H9 (cell line): ENCODE results near the gene MSANTD2. TPM values are rescaled to one million over a fixed set of nuclear protein-coding genes. Genes with fewer than 3 reads are reported as not detected.

Experiments
- DNase-seq: peaks from one replicate; pipeline ENCODE4 v3.0.0-alpha.2; 2017
- H2AFZ ChIP-seq: one replicate; pipeline ENCODE4 v1.6.1; 2013; ENCODE audit warnings: mild to moderate bottlenecking, low read length, control low read depth, moderate library complexity
- H2AK5ac ChIP-seq: 2 replicates; pipeline ENCODE4 v1.6.1; 2013; ENCODE audit warnings: low read length, control low read depth, mixed read lengths; ENCODE audit not compliant: insufficient read length
- H2BK120ac ChIP-seq: one replicate; pipeline ENCODE4 v1.6.1; 2013; ENCODE audit warnings: low read depth, mild to moderate bottlenecking, low read length, control low read depth, inconsistent platforms; ENCODE audit not compliant: poor library complexity, severe bottlenecking
- H2BK12ac ChIP-seq: 2 replicates; pipeline ENCODE4 v1.6.1; 2013; ENCODE audit warnings: low read length, control low read depth, mixed read lengths, low read depth; ENCODE audit not compliant: insufficient read length
- H2BK15ac ChIP-seq: 2 replicates; pipeline ENCODE4 v1.6.1; 2013; ENCODE audit warnings: low read depth, low read length, control low read depth
- H2BK20ac ChIP-seq: one replicate; pipeline ENCODE4 v1.6.1; 2013; ENCODE audit warnings: low read depth, mild to moderate bottlenecking, low read length, control low read depth, inconsistent platforms; ENCODE audit not compliant: poor library complexity, severe bottlenecking
- H2BK5ac ChIP-seq: 2 replicates; pipeline ENCODE4 v1.6.1; 2013; ENCODE audit warnings: low read length, control low read depth, mixed read lengths; ENCODE audit not compliant: insufficient read length
- H3K14ac ChIP-seq: 2 replicates; pipeline ENCODE4 v1.6.1; 2013; ENCODE audit warnings: low read length, control low read depth; ENCODE audit not compliant: insufficient read depth
- H3K18ac ChIP-seq: 2 replicates; pipeline ENCODE4 v1.6.1; 2013; ENCODE audit warnings: low read depth, mild to moderate bottlenecking, mixed read lengths, low read length, control low read depth; ENCODE audit not compliant: insufficient read length
- H3K23ac ChIP-seq: 2 replicates; pipeline ENCODE4 v1.6.1; 2013; ENCODE audit warnings: low read length, control low read depth, mixed read lengths, low read depth; ENCODE audit not compliant: insufficient read length
- H3K23me2 ChIP-seq: 2 replicates; pipeline ENCODE4 v1.6.1; 2013; ENCODE audit warnings: low read depth, mild to moderate bottlenecking, mixed read lengths, low read length, control low read depth; ENCODE audit not compliant: insufficient read length, poor library complexity, severe bottlenecking
- H3K27ac ChIP-seq: 2 replicates; pipeline ENCODE4 v1.5.1; 2013; ENCODE audit warnings: low read length, control low read depth, mixed read lengths, low read depth; ENCODE audit not compliant: insufficient read length
- H3K27me3 ChIP-seq: 2 replicates; pipeline ENCODE4 v1.6.1; 2013; ENCODE audit warnings: low read length, control low read depth, inconsistent platforms; ENCODE audit not compliant: insufficient read depth
- H3K4ac ChIP-seq: 2 replicates; pipeline ENCODE4 v1.6.1; 2013; ENCODE audit warnings: low read depth, mild to moderate bottlenecking, control low read depth, inconsistent platforms, low read length, moderate library complexity
- H3K4me1 ChIP-seq: 2 replicates; pipeline ENCODE4 v1.6.1; 2013; ENCODE audit warnings: low read length, control low read depth, inconsistent platforms; ENCODE audit not compliant: insufficient read depth
- H3K4me2 ChIP-seq: 2 replicates; pipeline ENCODE4 v1.6.1; 2013; ENCODE audit warnings: low read length, control low read depth, mixed read lengths; ENCODE audit not compliant: insufficient read length, insufficient read depth
- H3K56ac ChIP-seq: 2 replicates; pipeline ENCODE4 v1.6.1; 2013; ENCODE audit warnings: low read depth, mild to moderate bottlenecking, mixed read lengths, low read length, control low read depth; ENCODE audit not compliant: insufficient read length
- H3K79me1 ChIP-seq: 2 replicates; pipeline ENCODE4 v1.6.1; 2013; ENCODE audit warnings: low read depth, mild to moderate bottlenecking, moderate library complexity, low read length, control low read depth, inconsistent platforms; ENCODE audit not compliant: insufficient read depth, poor library complexity, severe bottlenecking
- H3K79me2 ChIP-seq: 2 replicates; pipeline ENCODE4 v1.6.1; 2013; ENCODE audit warnings: low read length, control low read depth, inconsistent platforms; ENCODE audit not compliant: insufficient read depth
- H3K9ac ChIP-seq: 2 replicates; pipeline ENCODE4 v1.6.1; 2013; ENCODE audit warnings: low read length, control low read depth, mixed read lengths; ENCODE audit not compliant: insufficient read length; ENCODE audit errors: extremely low read depth
- H3K9me3 ChIP-seq: one replicate; pipeline ENCODE4 v1.6.1; 2013; ENCODE audit warnings: low read depth, low read length, inconsistent platforms; ENCODE audit not compliant: control insufficient read depth
- H3T11ph ChIP-seq: one replicate; pipeline ENCODE4 v1.6.1; 2013; ENCODE audit warnings: mild to moderate bottlenecking, low read length, control low read depth, inconsistent platforms
- H4K20me1 ChIP-seq: one replicate; pipeline ENCODE4 v1.6.1; 2013; ENCODE audit not compliant: control insufficient read depth, insufficient read length, insufficient read depth
- H4K5ac ChIP-seq: 2 replicates; pipeline ENCODE4 v1.6.1; 2013; ENCODE audit warnings: low read depth, mild to moderate bottlenecking, mixed read lengths, low read length, control low read depth; ENCODE audit not compliant: insufficient read length
- H4K8ac ChIP-seq: replicated peaks from 2 replicates; pipeline ENCODE4 v1.6.1; 2013; ENCODE audit warnings: low read length, control low read depth, mixed read lengths, low read depth; ENCODE audit not compliant: insufficient read length
- H4K91ac ChIP-seq: 2 replicates; pipeline ENCODE4 v1.6.1; 2013; ENCODE audit warnings: low read depth, mild to moderate bottlenecking, moderate library complexity, mixed read lengths, low read length, control low read depth; ENCODE audit not compliant: insufficient read length
- H3K27ac Mint-ChIP-seq, 3 experiments: 2 replicates in 2 of 3; 3 replicates in 1 of 3; pipeline ENCODE4 v1.8.0; 2020 to 2021; ENCODE audit warnings: mixed read lengths in 3 of 3, mild to moderate bottlenecking in 1 of 3, moderate library complexity in 1 of 3
- H3K27me3 Mint-ChIP-seq: 2 replicates; pipeline ENCODE4 v1.8.0; 2021; ENCODE audit warnings: low read depth, mild to moderate bottlenecking, moderate library complexity, mixed read lengths
- H3K36me3 Mint-ChIP-seq, 3 experiments: 2 replicates in 2 of 3; 3 replicates in 1 of 3; pipeline ENCODE4 v1.8.0; 2020 to 2021; ENCODE audit warnings: low read depth in 3 of 3, mixed read lengths in 3 of 3; ENCODE audit not compliant: insufficient read depth in 1 of 3
- H3K4me1 Mint-ChIP-seq, 2 experiments: 2 replicates each; pipeline ENCODE4 v1.8.0; 2020; ENCODE audit warnings: mixed read lengths in 2 of 2
- H3K4me3 Mint-ChIP-seq, 2 experiments: 2 replicates in 1 of 2; 3 replicates in 1 of 2; pipeline ENCODE4 v1.8.0; 2020 to 2021; ENCODE audit warnings: mild to moderate bottlenecking in 2 of 2, mixed read lengths in 2 of 2, moderate library complexity in 1 of 2
- H3K9me3 Mint-ChIP-seq, 2 experiments: 2 replicates in 1 of 2; 3 replicates in 1 of 2; pipeline ENCODE4 v1.8.0; 2020; ENCODE audit warnings: mild to moderate bottlenecking in 2 of 2, mixed read lengths in 2 of 2, moderate library complexity in 1 of 2
- CTCF ChIP-seq: fragments of 200-600 bp; sonication (generic); conservative IDR thresholded peaks from 3 replicates; pipeline ENCODE4 v1.8.0; 2021; ENCODE audit warnings: antibody characterized with exemption, mild to moderate bottlenecking
- total RNA-seq: library from RNA; stranded (reverse); gene quantifications from 2 replicates; pipeline ENCODE4 v1.2.1, GENCODE V29; 2021

Gene MSANTD2
- total RNA-seq, 1 experiment from 2014 or later, result 18.1 TPM

- Mint-ChIP-seq H3K9me3 (no peaks in the 10 kb centered on the region), H3K27ac (no peak overlapping the region), H3K4me3 (no peak overlapping the region), H3K27me3 (no peaks in the 10 kb centered on the region), H3K4me1 (peaks cover 40 to 41% of the 10 kb centered on the region in 2 experiments), H3K36me3 (no peaks in the 10 kb centered on the region)
- Histone ChIP-seq H4K5ac (no peak overlapping the region), H3K27me3 (no peaks in the 10 kb centered on the region; the same call in 1 of the 2 replicates), H2BK120ac (no peak overlapping the region), H3K18ac (no peak overlapping the region), H3K14ac (no peak overlapping the region), H2AFZ (no peak overlapping the region), H3K9me3 (no peaks in the 10 kb centered on the region), H2BK15ac (no peak overlapping the region), H3K79me2 (peaks cover 34% of the 10 kb centered on the region; the same call in 1 of the 2 replicates), H3K79me1 (peaks cover 4% of the 10 kb centered on the region), H3K56ac (no peak overlapping the region), H2BK5ac (no peak overlapping the region), H3K4ac (no peak overlapping the region), H2AK5ac (no peak overlapping the region), H4K91ac (no peak overlapping the region), H3T11ph (no peak overlapping the region), H3K23me2 (no peaks in the 10 kb centered on the region), H3K9ac (no peak overlapping the region), H2BK20ac (no peak overlapping the region), H3K4me1 (peaks cover 8% of the 10 kb centered on the region; the same call in 1 of the 2 replicates), H4K20me1 (no peaks in the 10 kb centered on the region), H3K4me2 (no peak overlapping the region), H4K8ac (no peak overlapping the region), H2BK12ac (no peak overlapping the region), H3K23ac (no peak overlapping the region), H3K27ac (no peak overlapping the region)
- no peak for TF ChIP-seq CTCF
- no peak for DNase-seq
Observed at GRCh38 chr11:124788521-124788920, 11.7 kb downstream of the MSANTD2 start.
